GM21528 (cell line): Measurements from ENCODE around the gene CFAP119.

Source experiments
- ATAC-seq: cut with Tn5 transposase; IDR thresholded peaks from one replicate; pipeline ENCODE4 v1.9.1; 2021; ENCODE audit warnings: mild to moderate bottlenecking, moderate library complexity; ENCODE audit not compliant: unreplicated experiment, low FRiP score

The CFAP119 gene

GRCh38 chr16:30720086-30720485 lies 41.8 kb downstream of the CFAP119 start:
- no peak for ATAC-seq

- ATAC-seq: no peak
These were observed 46.0 kb downstream of the CFAP119 start for GRCh38 chr16:30715750-30716445.

GRCh38 chr16:30711712-30712111 lies 50.1 kb downstream of the CFAP119 start:
- no peak for ATAC-seq

- ATAC-seq: no peak
These were observed 50.9 kb downstream of the CFAP119 start for GRCh38 chr16:30710971-30711370.
